Measurements from ENCODE around the gene TNFRSF4.
"Not testable (repeated sequence)": the region's sequence is repeated elsewhere in the genome, so short reads cannot be mapped to it uniquely, and the experiment has no call there.

TNFRSF4 gene

DNA sequence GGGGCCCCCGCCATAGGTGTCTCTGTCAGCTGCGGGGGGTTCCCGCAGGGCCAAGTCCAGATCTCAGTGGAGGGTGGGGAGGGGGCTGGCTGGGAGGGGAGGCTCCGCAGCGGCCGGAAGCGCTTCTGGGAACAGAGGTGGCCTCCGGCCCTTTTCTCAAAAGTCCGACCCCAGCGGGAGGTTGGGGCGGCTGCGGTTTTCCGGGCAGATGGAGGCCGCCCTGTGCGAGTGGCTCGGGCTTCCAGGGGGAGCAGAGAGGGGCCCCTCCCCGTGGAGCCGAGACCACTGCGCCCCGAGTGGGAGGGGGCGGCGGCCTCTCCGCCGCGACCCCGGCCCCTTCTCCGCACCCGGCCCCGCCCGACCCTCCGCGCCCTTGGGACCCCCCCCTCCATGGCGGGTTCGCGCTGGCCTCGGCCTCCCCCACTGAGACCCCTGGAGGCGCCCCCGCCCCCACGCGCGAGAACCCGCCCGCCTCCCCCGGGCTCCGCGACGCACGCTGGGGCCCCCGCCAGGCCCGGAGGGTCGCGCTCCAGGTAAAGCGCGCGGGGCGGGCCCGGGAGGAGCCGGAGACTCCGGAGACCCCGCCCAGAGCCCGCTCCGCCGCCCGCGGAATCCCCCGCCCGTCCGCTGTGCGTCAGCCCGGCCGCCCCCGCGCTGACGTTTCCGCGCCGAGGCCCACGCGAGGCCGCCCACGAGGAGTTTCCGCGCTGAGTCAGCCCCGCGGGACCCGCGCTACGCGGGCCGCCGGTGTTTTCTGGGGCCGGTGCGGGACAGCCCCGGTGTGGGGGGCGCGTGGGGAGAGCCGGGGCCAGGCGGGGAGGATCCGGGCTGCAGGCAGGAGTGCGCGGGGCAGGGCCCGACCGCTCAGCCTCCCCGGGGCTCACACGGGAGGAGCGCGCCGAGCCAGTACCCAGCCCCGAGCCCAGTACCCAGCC is 12.8 kb downstream of the TNFRSF4 start:
- DNase-seq, result peak; percentile 90

DNA sequence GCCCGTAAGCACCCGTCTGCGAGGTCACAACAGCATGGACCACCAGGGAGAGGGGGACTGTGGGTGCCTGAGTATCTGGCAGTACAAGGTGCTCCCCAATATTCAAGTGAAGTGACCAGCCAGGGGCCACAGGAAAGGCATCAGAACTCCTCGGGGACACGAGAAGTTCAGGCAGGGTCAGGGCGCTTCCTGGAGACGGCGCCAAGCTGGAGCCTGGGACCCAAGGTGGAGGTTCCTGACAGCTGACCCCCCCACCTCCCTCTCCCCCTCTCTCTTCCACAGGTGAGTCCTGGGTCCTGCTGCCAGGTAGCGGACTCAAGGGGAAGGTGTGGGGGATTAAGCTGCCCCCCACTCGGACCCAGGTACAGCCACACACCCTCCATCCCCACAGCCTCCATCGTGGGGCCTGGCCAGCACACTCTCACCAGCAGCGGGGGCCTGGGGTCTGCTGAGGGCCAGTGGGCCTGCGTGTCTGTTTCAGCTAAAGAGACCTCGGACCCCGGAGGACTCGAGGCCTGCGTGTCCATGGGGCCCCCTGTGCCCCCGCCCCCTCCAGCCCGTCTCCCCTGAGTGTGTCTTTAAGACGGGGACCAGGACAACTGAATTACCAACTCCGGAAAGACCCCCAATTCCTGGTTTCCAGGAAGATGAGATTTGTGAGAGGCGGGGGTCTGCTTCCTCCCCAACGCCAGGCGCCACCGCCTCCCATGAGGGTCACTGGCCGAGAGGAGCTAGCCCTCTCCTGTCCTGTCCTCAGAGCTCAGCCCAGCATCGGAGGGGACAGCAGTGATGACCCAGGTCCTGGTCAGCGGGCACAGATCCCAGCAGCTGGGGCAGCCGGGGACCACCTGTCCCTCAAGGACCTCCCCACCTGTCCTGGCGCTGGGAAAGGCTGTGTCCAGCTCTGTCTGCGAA is 13.7 kb downstream of the TNFRSF4 start:
- DNase-seq, result no peak

DNA sequence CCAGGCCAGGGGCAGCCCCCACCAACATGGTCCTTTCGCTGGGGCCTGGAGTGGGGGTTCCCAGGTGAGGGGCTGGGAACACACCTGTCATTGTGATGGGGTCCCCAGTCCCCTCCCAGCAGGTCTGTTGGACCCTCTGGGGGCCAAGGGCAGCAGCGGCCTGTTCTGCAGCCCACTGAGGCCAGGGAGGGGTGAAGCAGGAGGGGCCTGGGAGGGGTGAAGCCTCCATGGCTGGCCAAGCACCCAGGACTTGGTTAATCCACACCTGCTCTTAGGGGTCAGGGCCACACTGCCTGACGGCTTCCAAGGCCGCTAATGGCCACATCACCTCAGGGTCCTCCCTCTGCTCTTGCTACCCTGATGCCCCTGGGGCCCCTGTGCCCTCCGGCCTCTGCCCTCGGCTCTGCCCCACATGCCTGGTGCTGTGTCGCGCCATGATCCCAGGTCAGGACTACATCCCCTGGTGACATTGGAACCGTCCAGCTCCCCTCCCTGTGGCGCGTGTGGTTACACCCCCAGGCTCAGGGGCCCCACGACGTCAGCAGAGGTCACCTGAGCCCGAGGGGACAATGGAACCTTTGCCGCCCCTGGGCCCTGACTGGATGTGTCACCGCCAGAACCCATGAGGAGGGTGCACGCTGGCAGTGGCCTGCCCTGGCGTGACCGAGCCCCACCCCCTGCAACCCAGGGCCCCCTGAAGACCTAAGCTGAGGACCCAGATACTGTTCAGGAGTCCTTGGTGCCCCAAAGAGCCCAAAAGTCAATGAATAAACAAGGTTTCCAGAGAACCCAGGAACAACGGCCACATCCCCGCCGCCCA is 14.6 kb downstream of the TNFRSF4 start:
- no peak for DNase-seq

GRCh38 chr1:1198423-1199140 is 15.4 kb downstream of the TNFRSF4 start:
- no peak for DNase-seq

DNA sequence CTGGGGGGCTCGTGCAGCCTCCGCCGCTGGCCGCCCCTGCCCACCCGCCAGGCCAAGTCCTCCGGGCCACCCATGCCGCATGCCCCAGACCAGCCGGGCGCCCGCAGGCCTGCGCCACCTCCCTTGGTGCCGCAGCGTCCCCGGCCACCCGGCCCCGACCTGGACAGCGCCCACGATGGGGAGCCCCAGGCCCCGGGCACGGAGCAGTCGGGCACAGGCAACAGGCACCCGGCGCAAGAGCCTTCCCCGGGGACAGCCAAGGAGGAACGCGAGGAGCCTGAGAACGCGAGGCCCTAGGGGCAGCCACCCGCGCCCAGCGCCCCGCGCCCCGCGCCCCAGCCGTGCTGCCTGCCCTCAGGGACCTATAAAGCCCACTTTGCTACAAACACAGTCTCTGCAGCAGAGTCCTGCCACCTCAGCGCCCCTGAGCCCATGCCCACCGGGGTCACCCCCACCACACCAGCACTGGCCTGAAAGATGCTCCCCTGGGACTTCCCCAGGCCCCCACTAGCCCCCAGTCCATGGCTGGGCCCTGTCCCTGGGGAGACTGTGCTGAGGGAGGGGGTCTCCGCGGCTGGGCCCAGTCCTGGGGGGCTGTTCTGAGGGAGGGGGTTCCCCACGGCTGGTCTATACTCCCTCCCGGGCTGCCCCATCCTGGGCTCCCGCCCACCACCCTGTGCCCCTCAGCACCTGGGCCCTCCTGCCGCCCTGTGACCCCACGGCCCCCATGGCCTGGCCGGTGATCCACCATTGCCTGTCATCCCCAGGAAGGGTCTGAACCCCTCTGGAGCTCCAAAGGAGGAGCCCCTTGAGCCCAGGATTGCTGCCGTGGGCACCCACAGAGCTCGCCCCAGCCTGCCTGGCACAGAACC is 16.2 kb downstream of the TNFRSF4 start:
- no peak for DNase-seq

GRCh38 chr1:1197188-1197500 is 16.8 kb downstream of the TNFRSF4 start:
- no peak for DNase-seq

DNA sequence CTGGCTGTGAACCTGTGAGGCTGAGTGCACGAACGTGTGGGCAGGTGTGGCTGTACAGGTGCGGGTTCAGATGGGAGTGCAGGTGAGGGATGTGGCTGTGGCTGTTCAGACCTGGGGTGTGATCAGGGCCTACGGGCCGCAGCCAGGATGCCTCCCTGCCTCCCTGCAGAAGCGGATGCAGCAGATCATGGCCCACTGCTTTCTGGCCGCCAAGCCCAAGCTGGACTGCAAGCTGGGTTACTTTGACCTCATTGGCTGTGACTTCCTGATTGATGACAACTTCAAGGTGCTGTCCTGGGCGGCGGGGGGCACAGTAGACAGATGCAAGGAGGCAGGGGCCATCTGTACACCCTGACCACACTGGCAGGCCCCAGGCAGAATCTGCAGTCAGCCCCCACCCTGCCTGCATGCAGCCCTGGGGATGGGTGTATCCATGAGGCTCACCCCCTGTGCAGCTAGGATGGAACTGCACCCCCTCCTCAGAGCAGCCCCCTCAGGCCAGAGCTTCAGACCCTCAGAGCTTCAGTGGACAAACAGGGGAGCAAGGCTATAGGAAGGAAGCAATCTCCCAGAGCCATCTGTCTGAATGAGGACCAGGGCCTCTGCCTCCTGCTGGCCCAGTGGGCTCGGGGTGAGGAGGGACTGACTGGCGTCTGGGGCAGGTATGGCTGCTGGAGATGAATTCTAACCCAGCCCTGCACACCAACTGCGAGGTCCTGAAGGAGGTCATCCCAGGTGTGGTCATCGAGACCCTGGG is 17.3 kb downstream of the TNFRSF4 start:
- no peak for DNase-seq

DNA sequence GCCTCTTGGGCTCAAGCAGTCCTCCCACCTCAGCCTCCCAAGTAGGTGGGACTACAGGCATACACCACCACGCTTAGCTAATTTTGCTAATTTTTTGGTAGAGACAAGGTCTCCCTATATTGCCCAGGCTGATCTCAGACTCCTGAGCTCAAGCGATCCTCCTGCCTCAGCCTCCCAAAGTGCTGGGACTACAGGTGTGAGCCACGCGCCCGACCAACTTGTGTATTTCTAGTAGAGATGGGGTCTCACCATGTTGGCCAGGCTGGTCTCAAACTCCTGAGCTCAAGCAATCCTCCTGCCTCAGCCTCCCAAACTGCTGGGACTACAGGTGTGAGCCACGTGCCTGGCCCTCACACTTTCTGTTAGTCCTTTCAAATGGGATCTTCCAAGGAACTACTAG is 18.2 kb downstream of the TNFRSF4 start:
- DNase-seq, result not testable (repeated sequence)

DNA sequence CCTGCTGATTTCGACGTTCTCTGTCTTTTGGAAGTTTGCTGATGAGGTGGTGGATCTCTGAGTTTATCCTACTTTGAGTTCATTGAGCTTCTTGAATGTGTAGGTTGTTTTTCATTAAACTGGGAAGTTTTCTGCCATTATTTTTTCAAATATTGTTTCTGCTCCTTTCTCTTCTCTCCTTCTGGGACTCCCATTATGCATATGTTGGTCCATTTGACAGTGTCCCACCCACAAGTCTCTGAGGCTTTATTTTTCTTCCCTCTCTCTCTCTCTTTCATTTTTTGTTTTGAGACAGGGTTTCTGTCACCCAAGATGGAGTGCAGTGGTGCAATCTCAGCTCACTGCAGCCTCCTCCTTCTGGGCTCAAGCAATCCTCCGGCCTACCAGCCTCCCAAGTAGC is 19.2 kb downstream of the TNFRSF4 start:
- no peak for DNase-seq

DNA sequence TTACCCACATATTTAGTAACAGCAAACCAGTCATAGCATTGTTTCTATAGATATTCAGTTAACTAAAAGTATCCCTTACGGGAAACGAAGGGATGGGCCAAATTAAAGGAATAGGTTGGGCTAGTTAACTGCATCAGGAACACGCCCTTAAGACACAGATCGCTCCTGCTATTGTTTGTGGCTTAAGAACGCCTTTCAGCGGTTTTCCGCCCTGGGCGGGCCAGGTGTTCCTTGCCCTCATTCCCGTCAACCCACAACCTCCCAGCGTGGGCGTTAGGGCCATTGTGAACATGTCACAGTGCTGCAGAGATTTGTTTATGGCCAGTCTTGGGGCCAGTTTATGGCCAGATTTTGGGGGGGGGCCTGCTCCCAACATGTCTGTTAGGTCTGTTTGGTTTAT is 22.2 kb downstream of the TNFRSF4 start:
- DNase-seq, result peak; percentile 10

DNA sequence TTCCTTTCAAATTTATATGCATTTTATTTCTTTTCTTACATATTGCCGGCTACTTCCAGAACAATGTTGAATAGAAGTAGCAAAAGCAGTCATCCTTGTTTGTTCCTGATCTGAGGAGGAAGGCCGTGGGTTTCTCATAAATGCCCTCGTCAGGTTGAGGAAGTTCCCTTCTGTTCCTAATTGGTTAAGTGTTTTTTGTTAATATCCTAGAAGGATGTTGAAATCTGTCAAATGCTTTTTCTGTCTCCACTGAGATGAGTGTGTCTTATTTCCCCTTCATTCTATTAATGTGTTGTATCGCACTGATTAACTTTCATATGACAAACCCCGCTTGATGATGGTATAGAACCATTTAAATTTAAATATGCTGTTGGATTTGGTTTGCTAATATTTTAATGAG is 24.8 kb downstream of the TNFRSF4 start:
- DNase-seq, result peak; percentile 4

- no peak for DNase-seq
Observed at GRCh38 chr1:1187938-1188337, 26.0 kb downstream of the TNFRSF4 start.

GRCh38 chr1:1185101-1185765 is 28.7 kb downstream of the TNFRSF4 start:
- DNase-seq, result peak; percentile 5

GRCh38 chr1:1183833-1184775 is 29.8 kb downstream of the TNFRSF4 start:
- DNase-seq, result peak; percentile 16

DNA sequence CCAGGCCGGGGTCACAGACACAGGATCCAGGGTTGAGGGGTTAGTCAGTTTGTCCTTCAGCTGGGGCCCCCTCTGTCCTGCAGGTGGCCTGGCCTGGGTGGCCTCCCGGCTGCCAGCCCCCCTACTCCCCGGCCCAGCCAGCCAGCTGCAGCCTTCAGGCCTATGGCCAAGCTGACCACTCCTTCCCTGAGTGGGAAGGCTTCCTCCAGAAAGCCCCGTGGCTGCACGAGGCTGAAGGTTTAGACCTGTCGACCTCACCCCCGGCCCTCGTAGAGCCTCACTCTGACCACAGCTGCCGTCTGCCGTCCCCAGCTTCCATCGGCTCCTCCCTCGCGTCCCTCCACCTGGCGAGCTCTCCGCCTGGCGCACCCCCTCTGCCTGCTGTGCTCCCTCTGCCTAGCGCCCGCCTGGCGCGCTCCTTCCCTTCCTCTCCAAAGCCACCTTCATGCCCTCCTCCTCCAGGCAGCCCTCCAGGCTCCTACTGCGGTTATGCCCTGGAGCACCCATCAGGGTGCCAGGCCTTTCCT is 30.7 kb downstream of the TNFRSF4 start:
- peak; percentile 12 for DNase-seq

- peak; percentile 13 for DNase-seq
Observed at GRCh38 chr1:1182491-1183220, 31.3 kb downstream of the TNFRSF4 start.

GRCh38 chr1:1181938-1182410 is 32.0 kb downstream of the TNFRSF4 start:
- peak; percentile 15 for DNase-seq

All from CD4-positive, alpha-beta T cell treated with Interleukin-15 for 1 hour (primary cell).